H1 (cell line): Measurements from ENCODE around the gene NCOA1. TPM values are rescaled to one million over a fixed set of nuclear protein-coding genes. Genes with fewer than 3 reads are reported as not detected.
"Not testable (repeated sequence)": the region's sequence is repeated elsewhere in the genome, so short reads cannot be mapped to it uniquely, and the experiment has no call there.

Source experiments
- CTCF ChIA-PET: fragments of 300-600 bp; sonication (Branson Sonifier 250); formaldehyde crosslinking; loops from one replicate; lab custom pipeline; 2021; ENCODE audit not compliant: partially characterized antibody; lab: Charles Lee
- POLR2A ChIA-PET: fragments of 300-600 bp; sonication (Branson Sonifier 250); formaldehyde crosslinking; loops from one replicate; lab custom pipeline; 2021; ENCODE audit warnings: inconsistent platforms; ENCODE audit not compliant: partially characterized antibody; lab: Charles Lee
- DNase-seq, 2 experiments: peaks; one replicate each; pipeline versions ENCODE4 v3.0.0 to v3.0.0-alpha.2; 2010 to 2022; ENCODE audit warnings: low spot score in 2 of 2, low read depth in 1 of 2, mixed read lengths in 1 of 2
- FAIRE-seq: peaks from 2 replicates; lab custom pipeline; 2011; peaks lifted over from hg19 to GRCh38; lab: Jason Lieb, UNC
- H2AFZ ChIP-seq: 2 replicates; pipeline ENCODE4 v1.8.1; 2012; ENCODE audit warnings: low read length, inconsistent platforms
- H2AK5ac ChIP-seq: 2 replicates; pipeline ENCODE4 v1.6.1; 2013; ENCODE audit warnings: low read depth, low read length
- H2BK120ac ChIP-seq: replicated peaks from 2 replicates; pipeline ENCODE3; 2013; ENCODE audit warnings: low read depth, low read length, inconsistent platforms
- H2BK12ac ChIP-seq: 2 replicates; pipeline ENCODE4 v1.6.1; 2013; ENCODE audit warnings: low read depth, low read length
- H2BK15ac ChIP-seq: 2 replicates; pipeline ENCODE4 v1.6.1; 2013; ENCODE audit warnings: low read length
- H2BK20ac ChIP-seq: 2 replicates; pipeline ENCODE4 v1.6.1; 2013; ENCODE audit warnings: low read length
- H2BK5ac ChIP-seq: 2 replicates; pipeline ENCODE4 v1.6.1; 2013; ENCODE audit warnings: low read depth, low read length
- H3K14ac ChIP-seq: 2 replicates; pipeline ENCODE4 v1.6.1; 2013; ENCODE audit warnings: inconsistent platforms; ENCODE audit not compliant: insufficient read length
- H3K18ac ChIP-seq: 2 replicates; pipeline ENCODE4 v1.6.1; 2013; ENCODE audit warnings: low read length; ENCODE audit errors: extremely low read depth
- H3K23ac ChIP-seq: 2 replicates; pipeline ENCODE4 v1.6.1; 2013; ENCODE audit warnings: inconsistent platforms; ENCODE audit not compliant: insufficient read length
- H3K23me2 ChIP-seq: 2 replicates; pipeline ENCODE4 v1.6.1; 2013; ENCODE audit warnings: low read depth, low read length
- H3K27ac ChIP-seq: 2 replicates; pipeline ENCODE4 v1.6.1; 2011; ENCODE audit warnings: low read depth, low read length, inconsistent platforms
- H3K27me3 ChIP-seq, 4 experiments: replicated peaks in 1 of 4; 1 replicate in 1 of 4; 2 replicates in 3 of 4; pipeline versions ENCODE4 v1.6.1 to v1.8.1; 2011 to 2013; ENCODE audit warnings: low read length in 3 of 4, mild to moderate bottlenecking in 3 of 4, inconsistent platforms in 2 of 4, mixed read lengths in 2 of 4, moderate library complexity in 1 of 4; ENCODE audit not compliant: control insufficient read depth in 3 of 4, insufficient read depth in 3 of 4; ENCODE audit errors: extremely low read depth in 1 of 4
- H3K36me3 ChIP-seq, 4 experiments: 2 replicates each; pipeline versions ENCODE4 v1.6.1 to v1.8.1; 2011 to 2013; ENCODE audit warnings: mild to moderate bottlenecking in 4 of 4, low read length in 3 of 4, moderate library complexity in 2 of 4, control low read depth in 1 of 4, inconsistent platforms in 1 of 4; ENCODE audit not compliant: insufficient read depth in 4 of 4, control insufficient read depth in 2 of 4
- H3K4ac ChIP-seq: replicated peaks from 2 replicates; pipeline ENCODE3; 2013; ENCODE audit warnings: low read length, low read depth, mixed read lengths, inconsistent platforms; ENCODE audit not compliant: insufficient read length
- H3K4me1 ChIP-seq, 4 experiments: replicated peaks in 1 of 4; 1 replicate in 1 of 4; 2 replicates in 3 of 4; pipeline versions ENCODE4 v1.6.1 to v1.8.1; 2011 to 2013; ENCODE audit warnings: low read length in 3 of 4, inconsistent platforms in 2 of 4, mixed read lengths in 1 of 4; ENCODE audit not compliant: insufficient read depth in 4 of 4, control insufficient read depth in 3 of 4
- H3K4me2 ChIP-seq, 2 experiments: 2 replicates each; pipeline versions ENCODE4 v1.6.1 to v1.8.1; 2011 to 2013; ENCODE audit warnings: low read depth in 2 of 2, low read length in 2 of 2, control low read depth in 1 of 2, inconsistent platforms in 1 of 2, mild to moderate bottlenecking in 1 of 2; ENCODE audit not compliant: insufficient read depth in 1 of 2
- H3K4me3 ChIP-seq, 4 experiments: fragments of 200-600, 300-600 bp in 1 of 4; sonication (generic), shearing (Covaris generic), sonication (Bioruptor Twin) in 1 of 4; 2 replicates each; pipeline versions ENCODE4 v1.5.1 to v1.8.1; 2011 to 2016; ENCODE audit warnings: low read length in 4 of 4, low read depth in 3 of 4, control low read depth in 2 of 4, inconsistent platforms in 2 of 4, mild to moderate bottlenecking in 2 of 4, mixed read lengths in 1 of 4, moderate library complexity in 1 of 4; ENCODE audit not compliant: insufficient read depth in 2 of 4; ENCODE audit errors: extremely low read depth in 1 of 4
- H3K56ac ChIP-seq: replicated peaks from 2 replicates; pipeline ENCODE3; 2013; ENCODE audit warnings: low read depth, mild to moderate bottlenecking, mixed read lengths, low read length, inconsistent platforms; ENCODE audit not compliant: insufficient read length
- H3K79me1 ChIP-seq: 2 replicates; pipeline ENCODE4 v1.6.1; 2013; ENCODE audit warnings: low read depth, low read length, control low read depth
- H3K79me2 ChIP-seq, 2 experiments: 2 replicates each; pipeline versions ENCODE4 v1.6.1 to v1.8.1; 2012 to 2013; ENCODE audit warnings: low read length in 2 of 2, mild to moderate bottlenecking in 2 of 2, inconsistent platforms in 1 of 2; ENCODE audit not compliant: insufficient read depth in 2 of 2, control insufficient read depth in 1 of 2
- H3K9ac ChIP-seq, 4 experiments: replicated peaks in 1 of 4; 1 replicate in 1 of 4; 2 replicates in 3 of 4; pipeline versions ENCODE4 v1.6.1 to v1.8.1; 2011 to 2013; ENCODE audit warnings: low read depth in 3 of 4, low read length in 3 of 4, control low read depth in 2 of 4, mild to moderate bottlenecking in 2 of 4, moderate library complexity in 2 of 4, inconsistent platforms in 1 of 4; ENCODE audit errors: extremely low read depth in 1 of 4
- H3K9me3 ChIP-seq, 2 experiments: 2 replicates each; pipeline versions ENCODE4 v1.6.1 to v1.8.1; 2012 to 2013; ENCODE audit warnings: mild to moderate bottlenecking in 2 of 2, moderate library complexity in 2 of 2, control low read depth in 1 of 2, inconsistent platforms in 1 of 2, low read depth in 1 of 2, low read length in 1 of 2, mixed read lengths in 1 of 2; ENCODE audit not compliant: insufficient read depth in 2 of 2
- H4K20me1 ChIP-seq, 2 experiments: replicated peaks in 1 of 2; 2 replicates each; pipeline versions ENCODE3 to v1.8.1; 2011 to 2013; ENCODE audit warnings: inconsistent platforms in 2 of 2, low read length in 2 of 2, mild to moderate bottlenecking in 1 of 2; ENCODE audit not compliant: insufficient read depth in 2 of 2, control insufficient read depth in 1 of 2
- H4K5ac ChIP-seq: 2 replicates; pipeline ENCODE4 v1.6.1; 2013; ENCODE audit warnings: low read length, low read depth, mixed read lengths, inconsistent platforms; ENCODE audit not compliant: insufficient read length
- H4K8ac ChIP-seq: 2 replicates; pipeline ENCODE4 v1.8.0; 2013; ENCODE audit warnings: mild to moderate bottlenecking, moderate library complexity, low read length, inconsistent platforms; ENCODE audit not compliant: insufficient read depth; ENCODE audit errors: extremely low read depth
- H4K91ac ChIP-seq: replicated peaks from 2 replicates; pipeline ENCODE3; 2013; ENCODE audit warnings: low read length, mixed read lengths, inconsistent platforms; ENCODE audit not compliant: insufficient read length
- BACH1 ChIP-seq: IDR thresholded peaks from 2 replicates; pipeline ENCODE4 v1.6.1; 2012; ENCODE audit warnings: low read length, improper control_type of control experiment
- EZH2 ChIP-seq: fragments of 200-600 bp; sonication (generic); IDR thresholded peaks from 2 replicates; pipeline ENCODE4 v1.7.1; 2012; ENCODE audit warnings: low read depth, mild to moderate bottlenecking, moderate library complexity, low read length, inconsistent platforms; ENCODE audit not compliant: severe bottlenecking
- HDAC6 ChIP-seq: IDR thresholded peaks from one replicate; pipeline ENCODE4 v1.7.1; 2012; ENCODE audit warnings: low read depth, mild to moderate bottlenecking, inconsistent platforms, low read length, moderate library complexity
- KDM1A ChIP-seq: fragments of 200-600, 300-600 bp; sonication (generic); IDR thresholded peaks from 2 replicates; pipeline ENCODE4 v1.7.1; 2016; ENCODE audit warnings: mild to moderate bottlenecking, low read length, borderline replicate concordance
- RXRA ChIP-seq: IDR thresholded peaks from 2 replicates; pipeline ENCODE4 v1.6.1; 2011; ENCODE audit warnings: low read depth, mild to moderate bottlenecking, low read length, moderate library complexity; ENCODE audit not compliant: insufficient read depth
- SP1 ChIP-seq: IDR thresholded peaks from 2 replicates; pipeline ENCODE4 v1.6.1; 2011; ENCODE audit warnings: low read depth, low read length
- TBP ChIP-seq: IDR thresholded peaks from 2 replicates; pipeline ENCODE4 v1.6.1; 2011; ENCODE audit warnings: low read depth, low read length, improper control_type of control experiment
- WGBS, 2 experiments: shearing (Covaris generic) in 1 of 2; methylation state at CpG; one replicate each; pipeline versions ENCODE4 v1.1.6 to v1.1.7; 2013 to 2015; ENCODE audit warnings: low lambda C conversion rate in 2 of 2, mixed read lengths in 2 of 2, inconsistent platforms in 1 of 2, low coverage in 1 of 2, missing lambda C conversion rate in 1 of 2; ENCODE audit not compliant: insufficient replicate concordance in 2 of 2, insufficient coverage in 1 of 2, insufficient read length in 1 of 2; ENCODE audit errors: extremely low coverage in 1 of 2, missing lambda C conversion rate in 1 of 2; 5-methylcytosine and 5-hydroxymethylcytosine counted together
- polyA plus RNA-seq, 7 experiments: library from polyadenylated mRNA; depleted of rRNA in 3 of 7; stranded (reverse) in 5 of 7; unstranded in 2 of 7; fragments of >200 nt in 5 of 7; fragments of 200-250 nt in 2 of 7; gene quantifications; 1 replicate in 5 of 7; 2 replicates in 1 of 7; 4 replicates in 1 of 7; pipeline versions ENCODE4 v1.2.1 to v1.2.3, GENCODE V29; 2011 to 2013; ENCODE audit warnings: missing spikeins in 2 of 7, mixed read lengths in 2 of 7
- total RNA-seq: library from RNA; stranded (reverse); fragmentation: NEBNext Ultra II Directional; extraction: Animal tissue kit (Norgen Biotek cat#: 25700); gene quantifications from 2 replicates; pipeline ENCODE4 v1.2.1, GENCODE V29; 2021

Gene NCOA1
- total and polyA plus RNA-seq, 2 of the 8 experiments (the other 6 are each of a cell fraction or from before 2014, with no cell fraction given): 12.8 to 17.9 TPM

GRCh38 chr2:24797644-24798043, 306.6 kb downstream of the NCOA1 start (continued):
- TF ChIP-seq HDAC6 (no peak), KDM1A (no peak), TBP (no peak), EZH2 (no peak), BACH1 (no peak), SP1 (no peak), RXRA (no peak)

- H3K79me2 ChIP-seq: peaks cover 12 to 49% of the 10 kb centered on the region in 2 experiments
- H3K36me3 ChIP-seq: peaks cover 5 to 40% (median 23%) of the 10 kb centered on the region in 4 experiments
- H3K4me1 ChIP-seq, H3K9me3 ChIP-seq, H2BK20ac ChIP-seq, H2BK5ac ChIP-seq, H4K5ac ChIP-seq, H3K18ac ChIP-seq, H4K20me1 ChIP-seq, H3K23me2 ChIP-seq, H2BK120ac ChIP-seq, H2BK12ac ChIP-seq, FAIRE-seq, H3K27ac ChIP-seq, H3K4me3 ChIP-seq, H3K79me1 ChIP-seq, H4K8ac ChIP-seq, H3K4me2 ChIP-seq, H3K56ac ChIP-seq, H2BK15ac ChIP-seq, H3K4ac ChIP-seq, H3K14ac ChIP-seq, H4K91ac ChIP-seq, H3K9ac ChIP-seq, H2AK5ac ChIP-seq, H2AFZ ChIP-seq, DNase-seq, H3K23ac ChIP-seq, H3K27me3 ChIP-seq: not testable (repeated sequence)
- ChIA-PET POLR2A (interaction anchor here (1.7 to 2.0 kb wide), 2 partner anchors 19 to 23 kb away, joined by 4 to 5 read pairs; no protein-coding TSS in a partner anchor), CTCF (interaction anchor here (1.7 kb wide), 1 partner anchor 27 kb away, joined by 6 read pairs; no protein-coding TSS in a partner anchor)
- WGBS, 2 experiments: 90% methylated on average over 3 of the region's 5 CpGs; no CpG with 5 or more reads in 1 of the 2 experiments
Observed at GRCh38 chr2:24800487-24800886, 309.4 kb downstream of the NCOA1 start.
